GM12878 (cell line): ENCODE measurements around the gene DAPK2. TPM values are rescaled to one million over a fixed set of nuclear protein-coding genes. Genes with fewer than 3 reads are reported as not detected.
A peak's percentile ranks its signal among the peaks of the same experiment; 100 is the strongest.

ENCODE experiments used
- ATAC-seq: fragments of 200-7000 bp; cut with Tn5 transposase; 3 replicates; pipeline ENCODE4 v1.9.1; 2020; ENCODE audit warnings: mild to moderate bottlenecking, moderate library complexity
- BruUV-seq: library from RNA; stranded (reverse); fragments of 400-500 nt; replicated peaks from 2 replicates; lab custom pipeline; 2021; lab: Mats Ljungman, UMichigan
- CTCF ChIA-PET: fragments of 300-600 bp; sonication (Branson Sonifier 250); formaldehyde crosslinking; extraction: SDS; loops from one replicate; lab custom pipeline; 2021; ENCODE audit warnings: inconsistent platforms; lab: Yijun Ruan, JAX
- POLR2A ChIA-PET: fragments of 350-600 bp; formaldehyde crosslinking; extraction: SDS; loops from one replicate; lab custom pipeline; 2021; ENCODE audit warnings: inconsistent platforms; lab: Charles Lee
- RAD21 ChIA-PET: fragments of 300-600 bp; sonication (Branson Sonifier 250); formaldehyde crosslinking; loops from one replicate; lab custom pipeline; 2023; ENCODE audit warnings: antibody characterized with exemption; ENCODE audit not compliant: unreplicated experiment; lab: Charles Lee
- SMC1A ChIA-PET: fragments of 300-600 bp; sonication (Branson Sonifier 250); formaldehyde crosslinking; loops from one replicate; lab custom pipeline; 2023; ENCODE audit not compliant: unreplicated experiment, uncharacterized antibody; lab: Charles Lee
- DNase-seq: peaks from one replicate; pipeline ENCODE4 v3.0.0-alpha.2; 2011; ENCODE audit warnings: low read depth, low spot score
- FAIRE-seq: peaks from 3 replicates; lab custom pipeline; 2011; peaks lifted over from hg19 to GRCh38; lab: Jason Lieb, UNC
- H2AFZ ChIP-seq: 2 replicates; pipeline ENCODE4 v1.6.0; 2011; ENCODE audit warnings: low read depth, low read length, control low read depth; ENCODE audit not compliant: control insufficient read depth
- H3K27ac ChIP-seq: 2 replicates; pipeline ENCODE4 v1.5.1; 2011; ENCODE audit warnings: control low read depth; ENCODE audit not compliant: control insufficient read depth, insufficient read depth
- H3K27me3 ChIP-seq, 2 experiments: replicated peaks in 1 of 2; 2 replicates each; pipeline versions ENCODE4 v1.6.0 to v1.6.1; 2011; ENCODE audit warnings: low read length in 1 of 2; ENCODE audit not compliant: control insufficient read depth in 2 of 2, insufficient read depth in 2 of 2
- H3K36me3 ChIP-seq, 2 experiments: 2 replicates each; pipeline ENCODE4 v1.5.1; 2011; ENCODE audit warnings: low read length in 1 of 2; ENCODE audit not compliant: control insufficient read depth in 2 of 2, insufficient read depth in 2 of 2
- H3K4me1 ChIP-seq: 2 replicates; pipeline ENCODE4 v1.6.1; 2011; ENCODE audit warnings: mild to moderate bottlenecking, low read length, moderate library complexity, mixed read lengths; ENCODE audit not compliant: control insufficient read depth, insufficient read depth
- H3K4me2 ChIP-seq: 2 replicates; pipeline ENCODE4 v1.6.0; 2011; ENCODE audit warnings: control low read depth; ENCODE audit not compliant: control insufficient read depth, insufficient read depth
- H3K4me3 ChIP-seq: fragments of 200-600 bp; sonication (generic); 2 replicates; pipeline ENCODE4 v1.5.1; 2016
- H3K79me2 ChIP-seq: 2 replicates; pipeline ENCODE4 v1.6.0; 2011; ENCODE audit warnings: low read length; ENCODE audit not compliant: control insufficient read depth, insufficient read depth
- H3K9ac ChIP-seq: 2 replicates; pipeline ENCODE4 v1.8.0; 2011; ENCODE audit warnings: low read length, control low read depth, mixed read lengths; ENCODE audit not compliant: control insufficient read depth, insufficient read depth
- H3K9me3 ChIP-seq: replicated peaks from 3 replicates; pipeline ENCODE4 v1.5.1; 2011; ENCODE audit warnings: mild to moderate bottlenecking, low read length; ENCODE audit not compliant: control insufficient read depth, insufficient read depth
- H4K20me1 ChIP-seq: 2 replicates; pipeline ENCODE4 v1.6.0; 2011; ENCODE audit not compliant: control insufficient read depth, insufficient read depth
- ATF7 ChIP-seq: fragments of 450-650 bp; IDR thresholded peaks from 2 replicates; pipeline ENCODE4 v1.6.1; 2016; ENCODE audit warnings: low read depth, mild to moderate bottlenecking
- CBFB ChIP-seq: IDR thresholded peaks from 2 replicates; pipeline ENCODE4 v1.6.1; 2016; ENCODE audit warnings: antibody characterized with exemption, low read depth
- DPF2 ChIP-seq: fragments of 450-650 bp; IDR thresholded peaks from 2 replicates; pipeline ENCODE4 v1.6.1; 2017; ENCODE audit warnings: mild to moderate bottlenecking
- IRF4 ChIP-seq: IDR thresholded peaks from 2 replicates; pipeline ENCODE4 v1.6.1; 2011; ENCODE audit warnings: low read depth, low read length
- MLLT1 ChIP-seq: fragments of 450-650 bp; IDR thresholded peaks from 2 replicates; pipeline ENCODE4 v1.6.1; 2016; ENCODE audit warnings: mild to moderate bottlenecking
- NBN ChIP-seq: fragments of 450-650 bp; IDR thresholded peaks from 2 replicates; pipeline ENCODE4 v1.6.1; 2016
- NR2C1 ChIP-seq: fragments of 450-650 bp; IDR thresholded peaks from 2 replicates; pipeline ENCODE4 v1.6.1; 2017; ENCODE audit warnings: antibody characterized with exemption, mild to moderate bottlenecking, moderate library complexity
- NR2F1 ChIP-seq: fragments of 450-650 bp; conservative IDR thresholded peaks from 2 replicates; pipeline ENCODE4 v1.6.1; 2017; ENCODE audit warnings: mild to moderate bottlenecking
- POLR2AphosphoS5 ChIP-seq: IDR thresholded peaks from 2 replicates; pipeline ENCODE4 v1.6.1; 2011; ENCODE audit warnings: mild to moderate bottlenecking, low read length, inconsistent platforms
- RAD21 ChIP-seq: IDR thresholded peaks from 2 replicates; pipeline ENCODE4 v1.6.1; 2011; ENCODE audit warnings: mild to moderate bottlenecking, low read depth, low read length, moderate library complexity; ENCODE audit not compliant: insufficient read depth
- RAD51 ChIP-seq: fragments of 450-650 bp; IDR thresholded peaks from 2 replicates; pipeline ENCODE4 v1.6.1; 2016; ENCODE audit warnings: moderate library complexity, mild to moderate bottlenecking, inconsistent platforms
- RUNX3 ChIP-seq: IDR thresholded peaks from 2 replicates; pipeline ENCODE4 v1.6.1; 2012; ENCODE audit warnings: low read length, inconsistent platforms
- SREBF1 ChIP-seq: IDR thresholded peaks from 2 replicates; pipeline ENCODE4 v1.6.1; 2012; ENCODE audit warnings: mild to moderate bottlenecking, low read length
- YBX1 ChIP-seq: fragments of 450-650 bp; IDR thresholded peaks from 2 replicates; pipeline ENCODE4 v1.6.1; 2016; ENCODE audit warnings: antibody characterized with exemption
- in situ Hi-C: fragments of 300-500 bp; cut with MboI; formaldehyde crosslinking; loops from 9 replicates; pipeline ENCODE4 v1.14.3; 2018; ENCODE audit warnings: mixed read lengths
- intact Hi-C: fragments of 100-400 bp; cut with micrococcal nuclease; formaldehyde crosslinking; loops from one replicate; pipeline ENCODE4 v1.14.2; 2022; ENCODE audit not compliant: unreplicated experiment
- polyA plus RNA-seq, 11 experiments: library from polyadenylated mRNA; depleted of rRNA in 4 of 11; unstranded in 6 of 11; stranded (reverse) in 5 of 11; fragments of >200 nt; fragmentation: Nextera tagmentation in 4 of 11; fragmentation: Illumina TruSeq in 1 of 11; extraction: Ambion mirVana in 4 of 11; extraction: Trizol in 1 of 11; gene quantifications; 1 replicate in 1 of 11; 2 replicates in 10 of 11; pipeline versions ENCODE4 v1.2.1 to v1.2.3, GENCODE V29; 2011 to 2016; ENCODE audit warnings: inconsistent platforms in 2 of 11, missing spikeins in 2 of 11, low read depth in 1 of 11
- total RNA-seq, 4 experiments: library from RNA; depleted of rRNA in 3 of 4; stranded (reverse); fragments of >200 nt in 3 of 4; fragmentation: Illumina TruSeq in 1 of 4; extraction: Trizol in 1 of 4; gene quantifications; 2 replicates each; pipeline versions ENCODE4 v1.2.1 to v1.2.3, GENCODE V29; 2013 to 2021
- TF ChIP-seq, protein P1 (sequence below), 3 experiments: IDR thresholded peaks in 2 of 3; conservative IDR thresholded peaks in 1 of 3; 2 replicates each; pipeline ENCODE4 v1.5.1; 2011; ENCODE audit warnings: low read depth in 3 of 3, low read length in 3 of 3, mild to moderate bottlenecking in 3 of 3, control low read depth in 2 of 3, moderate library complexity in 2 of 3, inconsistent platforms in 1 of 3, mixed read lengths in 1 of 3; ENCODE audit not compliant: control insufficient read depth in 2 of 3, insufficient read depth in 1 of 3; ENCODE audit errors: extremely low read depth in 1 of 3
- TF ChIP-seq, protein P2 (sequence below): IDR thresholded peaks from 2 replicates; pipeline ENCODE4 v1.6.1; 2012; ENCODE audit warnings: low read depth, low read length, improper control_type of control experiment

DAPK2 gene
- total and polyA plus RNA-seq, 10 of the 15 experiments (the other 5 are each of a cell fraction or from before 2014, with no cell fraction given): 0.69 to 8.4 (median 4.1) TPM

DNA sequence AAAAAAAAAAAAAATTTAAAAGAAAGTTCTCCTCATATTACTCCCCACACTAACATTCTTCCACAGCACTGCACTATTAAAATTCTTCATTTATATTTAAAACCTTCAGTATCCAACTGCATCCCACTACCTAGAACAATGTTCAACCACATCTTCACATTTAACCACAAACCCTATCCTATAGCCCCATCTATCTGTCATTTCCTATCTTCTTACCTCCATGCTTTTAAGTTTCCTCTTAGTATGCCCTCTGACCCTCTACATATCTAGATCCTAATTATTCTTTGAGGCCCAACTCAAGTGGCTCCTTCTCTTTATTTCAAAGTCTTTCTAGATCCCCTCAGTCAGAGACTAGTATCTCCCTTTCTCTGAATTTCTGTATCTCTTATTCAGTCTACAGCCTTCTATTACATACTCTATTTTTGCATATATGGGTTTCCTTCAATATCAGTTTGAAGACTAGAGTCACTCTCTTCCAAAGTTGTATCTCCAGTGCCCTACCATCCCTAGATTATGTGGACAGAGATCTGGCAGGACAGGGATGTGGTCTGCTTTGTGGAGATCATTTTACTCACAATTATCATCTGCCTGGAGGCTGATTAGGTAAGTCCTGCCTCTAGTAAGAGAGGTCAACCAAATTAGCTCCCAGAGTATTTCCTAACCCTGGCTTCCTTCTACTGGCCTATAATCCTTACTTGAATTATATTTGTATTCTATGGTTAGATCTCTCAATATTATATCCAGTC, 46.0 kb upstream of the DAPK2 start:
- DNase-seq (no peak), ATAC-seq (no peak)
- Histone ChIP-seq H3K79me2 (peaks cover 81% of the 10 kb centered on the region), H3K9ac (peak overlapping the region; percentile 85), H2AFZ (no peak overlapping the region)
- in situ Hi-C loops: no loop called here
- POLR2A ChIA-PET: interaction anchor here (0.7 to 4.2 kb wide), 6 partner anchors 11 to 424 kb away, joined by 3 to 21 read pairs (median 7); partner anchors contain the start of genes PPIB and SNX22
- TF ChIP-seq CBFB (peak; percentile 58; the same call in 1 of the 2 replicates), POLR2AphosphoS5 (no peak), NR2F1 (peak; percentile 30; the same call in 1 of the 2 replicates), NBN (peak; percentile 38; the same call in 1 of the 2 replicates), DPF2 (no peak), RAD21 (peak; percentile 59), RUNX3 (peak; percentile 87), IRF4 (no peak), NR2C1 (0 out of 2 replicates have a peak, but pooled peaks have one; percentile 25), MLLT1 (peak; percentile 71; the same call in 1 of the 2 replicates), SREBF1 (no peak), RAD51 (0 out of 2 replicates have a peak, but pooled peaks have one; percentile 12), YBX1 (no peak), ATF7 (0 out of 2 replicates have a peak, but pooled peaks have one; percentile 13)
- TF ChIP-seq, protein P1, sequence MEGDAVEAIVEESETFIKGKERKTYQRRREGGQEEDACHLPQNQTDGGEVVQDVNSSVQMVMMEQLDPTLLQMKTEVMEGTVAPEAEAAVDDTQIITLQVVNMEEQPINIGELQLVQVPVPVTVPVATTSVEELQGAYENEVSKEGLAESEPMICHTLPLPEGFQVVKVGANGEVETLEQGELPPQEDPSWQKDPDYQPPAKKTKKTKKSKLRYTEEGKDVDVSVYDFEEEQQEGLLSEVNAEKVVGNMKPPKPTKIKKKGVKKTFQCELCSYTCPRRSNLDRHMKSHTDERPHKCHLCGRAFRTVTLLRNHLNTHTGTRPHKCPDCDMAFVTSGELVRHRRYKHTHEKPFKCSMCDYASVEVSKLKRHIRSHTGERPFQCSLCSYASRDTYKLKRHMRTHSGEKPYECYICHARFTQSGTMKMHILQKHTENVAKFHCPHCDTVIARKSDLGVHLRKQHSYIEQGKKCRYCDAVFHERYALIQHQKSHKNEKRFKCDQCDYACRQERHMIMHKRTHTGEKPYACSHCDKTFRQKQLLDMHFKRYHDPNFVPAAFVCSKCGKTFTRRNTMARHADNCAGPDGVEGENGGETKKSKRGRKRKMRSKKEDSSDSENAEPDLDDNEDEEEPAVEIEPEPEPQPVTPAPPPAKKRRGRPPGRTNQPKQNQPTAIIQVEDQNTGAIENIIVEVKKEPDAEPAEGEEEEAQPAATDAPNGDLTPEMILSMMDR (IDR thresholded peaks at IDR 0.05 in 2 of 3, conservative IDR thresholded peaks at IDR 0.05 in 1 of 3; ENCODE audit: control insufficient read depth in 2 of 3, extremely low read depth in 1 of 3, insufficient read depth in 1 of 3, low read depth in 3 of 3, low read length in 3 of 3): peak in 1 of 3 experiments; percentile 46; a peak in 2 of 6 replicates
- TF ChIP-seq, protein P2, sequence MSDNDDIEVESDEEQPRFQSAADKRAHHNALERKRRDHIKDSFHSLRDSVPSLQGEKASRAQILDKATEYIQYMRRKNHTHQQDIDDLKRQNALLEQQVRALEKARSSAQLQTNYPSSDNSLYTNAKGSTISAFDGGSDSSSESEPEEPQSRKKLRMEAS: no peak
- TF ChIP-seq, all 136 proteins: peak for 10
- H3K9me3 ChIP-seq: no peaks in the 10 kb centered on the region
- no peak for FAIRE-seq
- ChIA-PET CTCF (interaction anchor here (0.6 to 7.2 kb wide), 12 partner anchors 10 to 573 kb away, joined by 3 to 73 read pairs (median 5); partner anchors contain the start of gene DAPK2), SMC1A (interaction anchor here (1.0 to 2.5 kb wide), 9 partner anchors 15 to 121 kb away, joined by 3 to 10 read pairs (median 4); no protein-coding TSS in a partner anchor), RAD21 (interaction anchor here (0.6 to 3.3 kb wide), 14 partner anchors 9 to 482 kb away, joined by 3 to 18 read pairs (median 9); partner anchors contain the start of gene PPIB)
- BruUV-seq: no TSS peak
- H3K4me1 ChIP-seq: peaks cover 29% of the 10 kb centered on the region
- H3K27ac ChIP-seq: peak overlapping the region; percentile 94
- peak overlapping the region; percentile 90 for H3K4me2 ChIP-seq
- no peaks in the 10 kb centered on the region for H3K27me3 ChIP-seq
- intact Hi-C loops: loop anchor here (10.0 kb wide), 3 partner anchors 293 to 617 kb away; partner anchors contain the start of genes PCLAF, TRIP4 and USP3
- H4K20me1 ChIP-seq: no peaks in the 10 kb centered on the region
- H3K36me3 ChIP-seq: peaks cover 2 to 4% of the 10 kb centered on the region in 2 experiments; a peak in 3 of 4 replicates
- H3K4me3 ChIP-seq: peak overlapping the region; percentile 96
